ENCODE data around the gene GRPEL2. TPM values are rescaled to one million over a fixed set of nuclear protein-coding genes. Genes with fewer than 3 reads are reported as not detected.

GRPEL2 gene
- total RNA-seq, 1 donor from 2014 or later = 51.1 TPM

DNA sequence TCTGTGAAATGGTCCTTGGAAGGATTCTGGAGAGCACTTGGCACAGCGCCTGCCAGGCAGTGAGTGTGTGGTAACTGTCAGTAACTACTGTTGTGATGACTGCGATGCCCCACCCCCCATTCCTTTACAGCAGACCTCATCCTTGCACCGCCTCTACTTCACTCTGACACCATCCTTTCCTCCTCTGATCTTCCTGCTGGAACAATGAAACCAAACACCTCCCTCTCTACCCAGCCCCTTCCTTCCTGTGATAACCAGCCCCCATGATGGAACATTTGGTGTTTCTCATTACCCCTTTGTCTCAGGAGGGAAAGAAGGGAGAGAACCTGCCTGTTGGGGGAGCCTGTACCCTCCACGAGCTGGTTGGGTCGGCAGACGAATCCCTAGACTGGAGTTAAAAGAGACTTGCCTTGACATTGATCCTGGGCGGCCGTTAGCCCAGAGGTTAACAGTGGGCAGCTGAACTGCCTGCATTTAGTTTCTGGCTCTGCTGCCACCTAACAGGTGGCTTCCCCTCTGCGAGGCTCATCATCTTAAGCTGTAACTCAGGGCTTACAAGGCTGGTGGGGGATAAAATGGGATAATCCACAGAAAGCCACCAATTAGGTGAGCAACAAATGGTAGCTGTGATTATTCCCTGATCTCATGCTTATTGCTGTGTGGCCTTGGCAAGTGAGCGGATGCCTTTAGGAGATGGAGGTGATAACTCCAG, 34.2 kb upstream of the GRPEL2 start:
- DNase-seq (ENCODE audit: low spot score) = no peak
- H3K9me3 Mint-ChIP-seq (ENCODE audit: unreplicated experiment) = no peaks in the 10 kb centered on the region
- TF ChIP-seq, protein P1, sequence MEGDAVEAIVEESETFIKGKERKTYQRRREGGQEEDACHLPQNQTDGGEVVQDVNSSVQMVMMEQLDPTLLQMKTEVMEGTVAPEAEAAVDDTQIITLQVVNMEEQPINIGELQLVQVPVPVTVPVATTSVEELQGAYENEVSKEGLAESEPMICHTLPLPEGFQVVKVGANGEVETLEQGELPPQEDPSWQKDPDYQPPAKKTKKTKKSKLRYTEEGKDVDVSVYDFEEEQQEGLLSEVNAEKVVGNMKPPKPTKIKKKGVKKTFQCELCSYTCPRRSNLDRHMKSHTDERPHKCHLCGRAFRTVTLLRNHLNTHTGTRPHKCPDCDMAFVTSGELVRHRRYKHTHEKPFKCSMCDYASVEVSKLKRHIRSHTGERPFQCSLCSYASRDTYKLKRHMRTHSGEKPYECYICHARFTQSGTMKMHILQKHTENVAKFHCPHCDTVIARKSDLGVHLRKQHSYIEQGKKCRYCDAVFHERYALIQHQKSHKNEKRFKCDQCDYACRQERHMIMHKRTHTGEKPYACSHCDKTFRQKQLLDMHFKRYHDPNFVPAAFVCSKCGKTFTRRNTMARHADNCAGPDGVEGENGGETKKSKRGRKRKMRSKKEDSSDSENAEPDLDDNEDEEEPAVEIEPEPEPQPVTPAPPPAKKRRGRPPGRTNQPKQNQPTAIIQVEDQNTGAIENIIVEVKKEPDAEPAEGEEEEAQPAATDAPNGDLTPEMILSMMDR (IDR thresholded peaks at IDR 0.05; ENCODE audit: unreplicated experiment) = no peak
- peak overlapping the region; percentile 78 for H3K27ac Mint-ChIP-seq (ENCODE audit: unreplicated experiment)
- peak overlapping the region; percentile 71 for H3K4me3 Mint-ChIP-seq (ENCODE audit: unreplicated experiment)
- peaks cover 27% of the 10 kb centered on the region for H3K27me3 Mint-ChIP-seq (ENCODE audit: unreplicated experiment)
- H3K36me3 Mint-ChIP-seq (ENCODE audit: low read depth, unreplicated experiment) = peaks cover 77% of the 10 kb centered on the region
- H3K4me1 Mint-ChIP-seq (ENCODE audit: unreplicated experiment) = peaks cover 62% of the 10 kb centered on the region

DNA sequence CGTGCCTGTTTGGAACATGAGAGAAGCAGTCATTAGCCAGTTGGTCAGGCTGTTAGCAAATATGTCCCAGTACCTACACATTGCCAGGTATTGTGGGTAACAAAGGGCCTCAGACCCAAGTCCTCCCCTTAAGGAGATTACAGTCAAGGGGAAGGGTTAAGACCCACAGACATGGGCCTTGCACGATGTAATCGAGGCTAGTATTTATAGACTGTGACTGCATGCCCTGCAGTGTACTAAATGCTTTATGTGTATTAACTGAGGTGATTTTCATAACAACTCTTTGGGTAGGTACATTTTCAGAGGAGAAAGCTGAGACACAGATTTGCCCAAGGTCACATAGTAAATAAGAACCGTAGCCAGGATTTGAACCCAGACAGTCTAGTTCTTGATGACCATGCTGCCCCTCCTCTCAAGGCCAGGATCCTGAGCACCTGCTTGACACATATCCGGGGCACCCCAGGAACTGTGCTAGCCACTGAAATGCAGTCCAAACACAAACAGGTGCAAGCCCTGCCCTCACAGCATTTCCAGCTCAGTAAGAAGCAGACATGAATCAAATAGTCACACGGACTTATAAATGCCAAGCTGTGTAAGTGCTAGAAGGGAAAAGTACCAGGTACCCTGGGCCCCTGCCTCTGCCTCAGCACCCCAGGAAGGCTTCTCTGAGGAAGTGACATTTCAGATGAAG, 32.0 kb upstream of the GRPEL2 start:
- Mint-ChIP-seq H3K4me3 (ENCODE audit: unreplicated experiment) (peak overlapping the region; percentile 47), H3K36me3 (ENCODE audit: low read depth, unreplicated experiment) (peaks cover 71% of the 10 kb centered on the region), H3K4me1 (ENCODE audit: unreplicated experiment) (peaks cover 57% of the 10 kb centered on the region), H3K9me3 (ENCODE audit: unreplicated experiment) (no peaks in the 10 kb centered on the region), H3K27me3 (ENCODE audit: unreplicated experiment) (peaks cover 21% of the 10 kb centered on the region), H3K27ac (ENCODE audit: unreplicated experiment) (no peak overlapping the region)
- TF ChIP-seq, protein P1 (IDR thresholded peaks at IDR 0.05; ENCODE audit: unreplicated experiment) = no peak
- no peak for DNase-seq (ENCODE audit: low spot score)

DNA sequence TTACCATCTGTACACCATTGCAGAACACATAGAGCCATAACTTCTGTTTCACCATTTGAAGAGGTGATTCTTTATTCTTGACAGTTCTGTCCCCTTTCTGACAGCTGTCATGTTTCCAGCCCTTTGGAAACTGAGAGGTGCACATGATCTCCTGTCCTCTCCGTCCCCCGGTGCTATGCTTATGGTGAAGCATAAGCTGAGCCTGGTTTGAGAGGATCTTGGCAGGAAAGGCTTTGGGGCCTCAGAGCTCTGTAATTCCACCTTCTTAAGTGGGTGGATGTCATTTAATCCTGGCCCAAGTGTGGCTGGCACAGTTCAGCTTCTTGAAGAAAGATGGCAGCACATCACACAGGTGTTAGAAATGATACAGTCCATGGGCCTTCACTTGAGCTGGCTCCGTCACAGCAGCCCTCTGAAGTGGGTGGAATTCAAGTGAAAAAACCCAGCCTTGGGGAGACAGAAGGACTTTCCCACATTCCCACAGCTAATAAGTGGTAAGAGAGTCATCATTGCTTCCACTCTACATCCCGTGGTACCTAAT, 30.7 kb upstream of the GRPEL2 start:
- H3K36me3 Mint-ChIP-seq (ENCODE audit: low read depth, unreplicated experiment) = peaks cover 79% of the 10 kb centered on the region
- TF ChIP-seq, protein P1 (IDR thresholded peaks at IDR 0.05; ENCODE audit: unreplicated experiment) = no peak
- peak overlapping the region; percentile 47 for H3K4me3 Mint-ChIP-seq (ENCODE audit: unreplicated experiment)
- H3K27ac Mint-ChIP-seq (ENCODE audit: unreplicated experiment) = no peak overlapping the region
- DNase-seq (ENCODE audit: low spot score) = no peak
- peaks cover 22% of the 10 kb centered on the region for H3K27me3 Mint-ChIP-seq (ENCODE audit: unreplicated experiment)
- H3K4me1 Mint-ChIP-seq (ENCODE audit: unreplicated experiment) = peaks cover 47% of the 10 kb centered on the region
- H3K9me3 Mint-ChIP-seq (ENCODE audit: unreplicated experiment) = no peaks in the 10 kb centered on the region

DNA sequence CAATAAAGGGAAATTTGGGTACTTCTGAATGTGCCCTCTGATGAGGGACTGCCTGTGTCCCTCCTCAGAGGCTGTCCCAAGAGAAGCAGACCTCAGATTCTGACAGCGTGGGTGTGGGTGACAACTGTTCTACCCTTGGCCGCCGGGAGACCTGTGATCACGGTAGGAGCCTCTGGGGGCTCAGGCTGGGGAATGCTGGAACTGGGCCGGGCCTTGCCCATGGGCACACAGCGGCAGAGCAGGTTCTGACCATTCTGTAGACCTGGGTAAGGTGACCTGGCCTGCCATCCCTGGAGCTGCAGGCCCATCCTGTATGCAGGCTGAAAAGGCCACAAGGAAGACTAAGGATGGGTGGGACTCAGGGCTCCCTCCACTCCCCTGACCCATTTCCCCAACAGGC, 29.5 kb upstream of the GRPEL2 start:
- no peak for DNase-seq (ENCODE audit: low spot score)
- Mint-ChIP-seq H3K4me1 (ENCODE audit: unreplicated experiment) (peaks cover 43% of the 10 kb centered on the region), H3K9me3 (ENCODE audit: unreplicated experiment) (no peaks in the 10 kb centered on the region), H3K27ac (ENCODE audit: unreplicated experiment) (no peak overlapping the region), H3K4me3 (ENCODE audit: unreplicated experiment) (peak overlapping the region; percentile 4), H3K27me3 (ENCODE audit: unreplicated experiment) (peaks cover 28% of the 10 kb centered on the region), H3K36me3 (ENCODE audit: low read depth, unreplicated experiment) (peaks cover 74% of the 10 kb centered on the region)
- TF ChIP-seq, protein P1 (IDR thresholded peaks at IDR 0.05; ENCODE audit: unreplicated experiment) = no peak

Measured in endothelial cell (in vitro differentiated cells).